GM23338 (cell line): Measurements from ENCODE around the gene MPP2. TPM values are rescaled to one million over a fixed set of nuclear protein-coding genes. Genes with fewer than 3 reads are reported as not detected.

ENCODE experiments used
- ATAC-seq: fragments of 200-7000 bp; cut with Tn5 transposase; 3 replicates; pipeline ENCODE4 v1.9.1; 2020
- DNase-seq: peaks from one replicate; pipeline ENCODE4 v3.0.0-alpha.2; 2015; ENCODE audit warnings: low spot score
- H2AFZ ChIP-seq: fragments of 200-600 bp; sonication (generic); 2 replicates; pipeline ENCODE4 v1.8.0; 2016; ENCODE audit warnings: antibody characterized with exemption, mild to moderate bottlenecking, moderate library complexity
- H3F3A ChIP-seq: fragments of 200-600 bp; sonication (generic); replicated peaks from 2 replicates; pipeline ENCODE4 v1.8.0; 2017; ENCODE audit warnings: antibody characterized with exemption, mixed run types, low read depth
- H3K27ac ChIP-seq: fragments of 200-600 bp; sonication (generic); 2 replicates; pipeline ENCODE4 v1.6.1; 2016; ENCODE audit warnings: low read depth
- H3K27me3 ChIP-seq: fragments of 200-600 bp; sonication (generic); 2 replicates; pipeline ENCODE4 v1.8.0; 2016; ENCODE audit warnings: mild to moderate bottlenecking, mixed run types, moderate library complexity; ENCODE audit not compliant: insufficient read depth
- H3K36me3 ChIP-seq: fragments of 200-600 bp; sonication (generic); 2 replicates; pipeline ENCODE4 v1.8.0; 2016; ENCODE audit warnings: mild to moderate bottlenecking; ENCODE audit not compliant: insufficient read depth
- H3K4me1 ChIP-seq: fragments of 200-600 bp; sonication (generic); 2 replicates; pipeline ENCODE4 v1.8.0; 2016; ENCODE audit warnings: mild to moderate bottlenecking, moderate library complexity; ENCODE audit not compliant: insufficient read depth
- H3K4me2 ChIP-seq: fragments of 200-600 bp; sonication (generic); 2 replicates; pipeline ENCODE4 v1.7.1; 2017; ENCODE audit warnings: mixed run types
- H3K4me3 ChIP-seq: fragments of 200-600 bp; sonication (generic); 2 replicates; pipeline ENCODE4 v1.6.1; 2016; ENCODE audit warnings: mixed run types
- H3K79me2 ChIP-seq: fragments of 200-600 bp; sonication (generic); replicated peaks from 2 replicates; pipeline ENCODE4 v1.8.0; 2017; ENCODE audit warnings: mild to moderate bottlenecking; ENCODE audit not compliant: insufficient read depth
- H3K9me2 ChIP-seq: fragments of 200-600 bp; sonication (generic); 2 replicates; pipeline ENCODE4 v1.8.0; 2017; ENCODE audit not compliant: insufficient read depth
- H4K20me1 ChIP-seq: fragments of 200-600 bp; sonication (generic); replicated peaks from 2 replicates; pipeline ENCODE4 v1.8.0; 2017; ENCODE audit warnings: mild to moderate bottlenecking; ENCODE audit not compliant: insufficient read depth
- H3K27ac Mint-ChIP-seq: 2 replicates; pipeline ENCODE4 v1.8.0; 2020; ENCODE audit warnings: inconsistent platforms, mild to moderate bottlenecking, moderate library complexity, mixed read lengths
- H3K27me3 Mint-ChIP-seq: 3 replicates; pipeline ENCODE4 v1.8.0; 2022; ENCODE audit warnings: low read depth, mild to moderate bottlenecking, moderate library complexity, mixed read lengths, inconsistent platforms; ENCODE audit not compliant: insufficient read depth, poor library complexity
- H3K36me3 Mint-ChIP-seq: 3 replicates; pipeline ENCODE4 v1.8.0; 2021; ENCODE audit warnings: low read depth, mild to moderate bottlenecking, inconsistent platforms, moderate library complexity, mixed read lengths
- H3K4me1 Mint-ChIP-seq: 3 replicates; pipeline ENCODE4 v1.8.0; 2020; ENCODE audit warnings: mild to moderate bottlenecking, inconsistent platforms, mixed read lengths
- H3K4me3 Mint-ChIP-seq: 3 replicates; pipeline ENCODE4 v1.8.0; 2021; ENCODE audit warnings: moderate library complexity, mild to moderate bottlenecking, inconsistent platforms, mixed read lengths
- H3K9me3 Mint-ChIP-seq: 3 replicates; pipeline ENCODE4 v1.8.0; 2020; ENCODE audit warnings: moderate library complexity, mild to moderate bottlenecking, inconsistent platforms, mixed read lengths
- EZH2 ChIP-seq: fragments of 200-600 bp; sonication (generic); IDR thresholded peaks from one replicate; pipeline ENCODE4 v1.8.0; 2017; ENCODE audit warnings: antibody characterized with exemption, mild to moderate bottlenecking, low read depth; ENCODE audit not compliant: unreplicated experiment
- NANOG ChIP-seq: IDR thresholded peaks from 2 replicates; pipeline ENCODE4 v1.6.1; 2016; ENCODE audit warnings: antibody characterized with exemption, borderline replicate concordance
- POLR2AphosphoS5 ChIP-seq: IDR thresholded peaks from 2 replicates; pipeline ENCODE4 v1.6.1; 2016; ENCODE audit warnings: antibody characterized with exemption, low read depth
- STAT1 ChIP-seq: IDR thresholded peaks from one replicate; pipeline ENCODE4 v1.6.1; 2016; ENCODE audit warnings: antibody characterized with exemption; ENCODE audit not compliant: unreplicated experiment
- ZNF114 ChIP-seq: fragments of 250-450 bp; sonication (Bioruptor Pico); IDR thresholded peaks from 2 replicates; pipeline ENCODE4 v1.5.0; 2020; ENCODE audit warnings: mild to moderate bottlenecking, moderate library complexity
- polyA plus RNA-seq: library from polyadenylated mRNA; unstranded; fragments of >200 nt; fragmentation: Nextera tagmentation; extraction: Ambion mirVana; gene quantifications from 2 replicates; pipeline ENCODE4 v1.2.1, GENCODE V29; 2016
- total RNA-seq: library from RNA; depleted of rRNA; stranded (reverse); fragments of >200 nt; shearing (Covaris generic); gene quantifications from 2 replicates; pipeline ENCODE4 v1.2.3, GENCODE V29; 2014
- TF ChIP-seq, protein P1 (sequence below): fragments of 250-450 bp; sonication (Bioruptor Pico); IDR thresholded peaks from 2 replicates; pipeline ENCODE4 v1.5.0; 2020; ENCODE audit warnings: mild to moderate bottlenecking, moderate library complexity
- TF ChIP-seq, protein P2 (sequence below): IDR thresholded peaks from one replicate; pipeline ENCODE4 v1.6.1; 2018; ENCODE audit warnings: antibody characterized with exemption; ENCODE audit not compliant: unreplicated experiment
- TF ChIP-seq, protein P3 (sequence below), 2 experiments: fragments of 200-600 bp in 1 of 2; sonication (generic) in 1 of 2; conservative IDR thresholded peaks; 2 replicates each; pipeline versions ENCODE4 v1.5.1 to v1.6.1; 2016 to 2017; ENCODE audit warnings: antibody characterized with exemption in 2 of 2, low read depth in 2 of 2, mild to moderate bottlenecking in 2 of 2, moderate library complexity in 1 of 2

Gene MPP2
- total and polyA plus RNA-seq, 2 experiments from 2014 or later: 7.8 to 20.7 TPM

DNA sequence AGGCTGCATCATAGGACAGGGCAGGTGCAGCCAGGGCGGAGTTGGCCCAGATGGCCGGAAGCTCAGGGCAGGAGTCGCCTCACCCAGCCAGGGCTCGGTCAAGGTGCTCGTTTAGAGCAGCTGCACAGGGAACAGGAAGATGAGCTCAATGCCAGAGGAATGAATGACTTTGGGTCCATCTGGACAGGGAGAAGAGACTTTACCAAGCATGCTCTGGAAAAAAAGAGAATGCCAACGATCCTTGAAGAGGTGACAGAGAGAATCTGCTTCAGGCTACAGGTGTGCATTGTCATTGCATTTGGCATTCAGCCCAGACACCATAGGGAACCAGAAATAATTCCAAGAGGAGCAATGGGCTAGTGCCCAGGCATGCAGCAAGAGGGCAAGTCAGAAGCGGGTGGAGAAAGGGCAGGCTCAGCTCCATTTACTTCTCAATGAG lies 67.6 kb downstream of the MPP2 start (continued):
- TF ChIP-seq, protein P1, sequence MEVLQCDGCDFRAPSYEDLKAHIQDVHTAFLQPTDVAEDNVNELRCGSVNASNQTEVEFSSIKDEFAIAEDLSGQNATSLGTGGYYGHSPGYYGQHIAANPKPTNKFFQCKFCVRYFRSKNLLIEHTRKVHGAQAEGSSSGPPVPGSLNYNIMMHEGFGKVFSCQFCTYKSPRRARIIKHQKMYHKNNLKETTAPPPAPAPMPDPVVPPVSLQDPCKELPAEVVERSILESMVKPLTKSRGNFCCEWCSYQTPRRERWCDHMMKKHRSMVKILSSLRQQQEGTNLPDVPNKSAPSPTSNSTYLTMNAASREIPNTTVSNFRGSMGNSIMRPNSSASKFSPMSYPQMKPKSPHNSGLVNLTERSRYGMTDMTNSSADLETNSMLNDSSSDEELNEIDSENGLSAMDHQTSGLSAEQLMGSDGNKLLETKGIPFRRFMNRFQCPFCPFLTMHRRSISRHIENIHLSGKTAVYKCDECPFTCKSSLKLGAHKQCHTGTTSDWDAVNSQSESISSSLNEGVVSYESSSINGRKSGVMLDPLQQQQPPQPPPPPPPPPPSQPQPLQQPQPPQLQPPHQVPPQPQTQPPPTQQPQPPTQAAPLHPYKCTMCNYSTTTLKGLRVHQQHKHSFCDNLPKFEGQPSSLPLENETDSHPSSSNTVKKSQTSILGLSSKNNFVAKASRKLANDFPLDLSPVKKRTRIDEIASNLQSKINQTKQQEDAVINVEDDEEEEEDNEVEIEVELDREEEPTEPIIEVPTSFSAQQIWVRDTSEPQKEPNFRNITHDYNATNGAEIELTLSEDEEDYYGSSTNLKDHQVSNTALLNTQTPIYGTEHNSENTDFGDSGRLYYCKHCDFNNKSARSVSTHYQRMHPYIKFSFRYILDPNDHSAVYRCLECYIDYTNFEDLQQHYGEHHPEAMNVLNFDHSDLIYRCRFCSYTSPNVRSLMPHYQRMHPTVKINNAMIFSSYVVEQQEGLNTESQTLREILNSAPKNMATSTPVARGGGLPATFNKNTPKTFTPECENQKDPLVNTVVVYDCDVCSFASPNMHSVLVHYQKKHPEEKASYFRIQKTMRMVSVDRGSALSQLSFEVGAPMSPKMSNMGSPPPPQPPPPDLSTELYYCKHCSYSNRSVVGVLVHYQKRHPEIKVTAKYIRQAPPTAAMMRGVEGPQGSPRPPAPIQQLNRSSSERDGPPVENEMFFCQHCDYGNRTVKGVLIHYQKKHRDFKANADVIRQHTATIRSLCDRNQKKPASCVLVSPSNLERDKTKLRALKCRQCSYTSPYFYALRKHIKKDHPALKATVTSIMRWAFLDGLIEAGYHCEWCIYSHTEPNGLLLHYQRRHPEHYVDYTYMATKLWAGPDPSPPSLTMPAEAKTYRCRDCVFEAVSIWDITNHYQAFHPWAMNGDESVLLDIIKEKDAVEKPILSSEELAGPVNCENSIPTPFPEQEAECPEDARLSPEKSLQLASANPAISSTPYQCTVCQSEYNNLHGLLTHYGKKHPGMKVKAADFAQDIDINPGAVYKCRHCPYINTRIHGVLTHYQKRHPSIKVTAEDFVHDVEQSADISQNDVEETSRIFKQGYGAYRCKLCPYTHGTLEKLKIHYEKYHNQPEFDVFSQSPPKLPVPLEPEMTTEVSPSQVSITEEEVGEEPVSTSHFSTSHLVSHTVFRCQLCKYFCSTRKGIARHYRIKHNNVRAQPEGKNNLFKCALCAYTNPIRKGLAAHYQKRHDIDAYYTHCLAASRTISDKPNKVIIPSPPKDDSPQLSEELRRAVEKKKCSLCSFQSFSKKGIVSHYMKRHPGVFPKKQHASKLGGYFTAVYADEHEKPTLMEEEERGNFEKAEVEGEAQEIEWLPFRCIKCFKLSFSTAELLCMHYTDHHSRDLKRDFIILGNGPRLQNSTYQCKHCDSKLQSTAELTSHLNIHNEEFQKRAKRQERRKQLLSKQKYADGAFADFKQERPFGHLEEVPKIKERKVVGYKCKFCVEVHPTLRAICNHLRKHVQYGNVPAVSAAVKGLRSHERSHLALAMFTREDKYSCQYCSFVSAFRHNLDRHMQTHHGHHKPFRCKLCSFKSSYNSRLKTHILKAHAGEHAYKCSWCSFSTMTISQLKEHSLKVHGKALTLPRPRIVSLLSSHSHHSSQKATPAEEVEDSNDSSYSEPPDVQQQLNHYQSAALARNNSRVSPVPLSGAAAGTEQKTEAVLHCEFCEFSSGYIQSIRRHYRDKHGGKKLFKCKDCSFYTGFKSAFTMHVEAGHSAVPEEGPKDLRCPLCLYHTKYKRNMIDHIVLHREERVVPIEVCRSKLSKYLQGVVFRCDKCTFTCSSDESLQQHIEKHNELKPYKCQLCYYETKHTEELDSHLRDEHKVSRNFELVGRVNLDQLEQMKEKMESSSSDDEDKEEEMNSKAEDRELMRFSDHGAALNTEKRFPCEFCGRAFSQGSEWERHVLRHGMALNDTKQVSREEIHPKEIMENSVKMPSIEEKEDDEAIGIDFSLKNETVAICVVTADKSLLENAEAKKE (CRISPR knock-in tag): no peak
- no peak for TF ChIP-seq NANOG
- no peak for TF ChIP-seq POLR2AphosphoS5

DNA sequence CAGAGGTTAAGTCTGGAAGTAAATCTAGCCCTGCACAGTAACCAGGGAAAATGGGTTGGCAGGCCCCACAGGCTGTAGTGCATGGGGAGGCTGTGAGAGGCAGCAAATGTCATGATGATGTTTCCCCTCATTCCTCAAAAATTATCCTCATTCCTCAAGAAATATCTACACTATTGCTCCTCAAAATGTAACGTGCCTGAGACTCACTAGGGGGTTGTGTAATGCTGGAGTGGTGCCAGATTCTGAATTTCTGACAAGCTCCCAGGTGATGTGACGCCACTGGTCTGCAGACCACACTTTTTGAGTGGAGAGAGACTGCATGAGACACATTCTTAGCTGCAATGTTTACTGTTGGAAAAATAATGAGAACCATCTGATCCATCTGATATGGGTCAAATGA lies 73.2 kb downstream of the MPP2 start:
- Mint-ChIP-seq H3K27me3 (peaks cover 34% of the 10 kb centered on the region), H3K4me1 (peaks cover 23% of the 10 kb centered on the region), H3K36me3 (peaks cover 8% of the 10 kb centered on the region), H3K9me3 (peaks cover 13% of the 10 kb centered on the region; the same call in 2 of the 3 replicates), H3K27ac (no peak overlapping the region), H3K4me3 (peak overlapping the region; percentile 80)
- no peak overlapping the region for H2AFZ ChIP-seq
- no peak overlapping the region for H3K27ac ChIP-seq
- no peaks in the 10 kb centered on the region for H3K79me2 ChIP-seq
- no peak for ATAC-seq
- 0 out of 2 replicates have a peak, but pooled peaks cover 4% of the 10 kb centered on the region for H3F3A ChIP-seq
- no peaks in the 10 kb centered on the region for H4K20me1 ChIP-seq
- H3K4me3 ChIP-seq: peak overlapping the region; percentile 88; the same call in 1 of the 2 replicates
- no peaks in the 10 kb centered on the region for H3K9me2 ChIP-seq
- peak overlapping the region; percentile 93; the same call in 1 of the 2 replicates for H3K4me2 ChIP-seq
- H3K36me3 ChIP-seq: no peaks in the 10 kb centered on the region
- no peak for DNase-seq
- H3K4me1 ChIP-seq: peaks cover 6% of the 10 kb centered on the region
- TF ChIP-seq ZNF114 (no peak), STAT1 (no peak), EZH2 (no peak), POLR2AphosphoS5 (no peak)
- TF ChIP-seq, protein P2, sequence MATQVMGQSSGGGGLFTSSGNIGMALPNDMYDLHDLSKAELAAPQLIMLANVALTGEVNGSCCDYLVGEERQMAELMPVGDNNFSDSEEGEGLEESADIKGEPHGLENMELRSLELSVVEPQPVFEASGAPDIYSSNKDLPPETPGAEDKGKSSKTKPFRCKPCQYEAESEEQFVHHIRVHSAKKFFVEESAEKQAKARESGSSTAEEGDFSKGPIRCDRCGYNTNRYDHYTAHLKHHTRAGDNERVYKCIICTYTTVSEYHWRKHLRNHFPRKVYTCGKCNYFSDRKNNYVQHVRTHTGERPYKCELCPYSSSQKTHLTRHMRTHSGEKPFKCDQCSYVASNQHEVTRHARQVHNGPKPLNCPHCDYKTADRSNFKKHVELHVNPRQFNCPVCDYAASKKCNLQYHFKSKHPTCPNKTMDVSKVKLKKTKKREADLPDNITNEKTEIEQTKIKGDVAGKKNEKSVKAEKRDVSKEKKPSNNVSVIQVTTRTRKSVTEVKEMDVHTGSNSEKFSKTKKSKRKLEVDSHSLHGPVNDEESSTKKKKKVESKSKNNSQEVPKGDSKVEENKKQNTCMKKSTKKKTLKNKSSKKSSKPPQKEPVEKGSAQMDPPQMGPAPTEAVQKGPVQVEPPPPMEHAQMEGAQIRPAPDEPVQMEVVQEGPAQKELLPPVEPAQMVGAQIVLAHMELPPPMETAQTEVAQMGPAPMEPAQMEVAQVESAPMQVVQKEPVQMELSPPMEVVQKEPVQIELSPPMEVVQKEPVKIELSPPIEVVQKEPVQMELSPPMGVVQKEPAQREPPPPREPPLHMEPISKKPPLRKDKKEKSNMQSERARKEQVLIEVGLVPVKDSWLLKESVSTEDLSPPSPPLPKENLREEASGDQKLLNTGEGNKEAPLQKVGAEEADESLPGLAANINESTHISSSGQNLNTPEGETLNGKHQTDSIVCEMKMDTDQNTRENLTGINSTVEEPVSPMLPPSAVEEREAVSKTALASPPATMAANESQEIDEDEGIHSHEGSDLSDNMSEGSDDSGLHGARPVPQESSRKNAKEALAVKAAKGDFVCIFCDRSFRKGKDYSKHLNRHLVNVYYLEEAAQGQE: no peak
- TF ChIP-seq, protein P3, sequence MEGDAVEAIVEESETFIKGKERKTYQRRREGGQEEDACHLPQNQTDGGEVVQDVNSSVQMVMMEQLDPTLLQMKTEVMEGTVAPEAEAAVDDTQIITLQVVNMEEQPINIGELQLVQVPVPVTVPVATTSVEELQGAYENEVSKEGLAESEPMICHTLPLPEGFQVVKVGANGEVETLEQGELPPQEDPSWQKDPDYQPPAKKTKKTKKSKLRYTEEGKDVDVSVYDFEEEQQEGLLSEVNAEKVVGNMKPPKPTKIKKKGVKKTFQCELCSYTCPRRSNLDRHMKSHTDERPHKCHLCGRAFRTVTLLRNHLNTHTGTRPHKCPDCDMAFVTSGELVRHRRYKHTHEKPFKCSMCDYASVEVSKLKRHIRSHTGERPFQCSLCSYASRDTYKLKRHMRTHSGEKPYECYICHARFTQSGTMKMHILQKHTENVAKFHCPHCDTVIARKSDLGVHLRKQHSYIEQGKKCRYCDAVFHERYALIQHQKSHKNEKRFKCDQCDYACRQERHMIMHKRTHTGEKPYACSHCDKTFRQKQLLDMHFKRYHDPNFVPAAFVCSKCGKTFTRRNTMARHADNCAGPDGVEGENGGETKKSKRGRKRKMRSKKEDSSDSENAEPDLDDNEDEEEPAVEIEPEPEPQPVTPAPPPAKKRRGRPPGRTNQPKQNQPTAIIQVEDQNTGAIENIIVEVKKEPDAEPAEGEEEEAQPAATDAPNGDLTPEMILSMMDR (conservative IDR thresholded peaks at IDR 0.05; ENCODE audit: low read depth in 2 of 2): no peak
- H3K27me3 ChIP-seq: peaks cover 24% of the 10 kb centered on the region
